HG03045 (cell line): ENCODE results near the gene KLHL12.
A peak's percentile ranks its signal among the peaks of the same experiment; 100 is the strongest.

Experiments used
- ATAC-seq: cut with Tn5 transposase; IDR thresholded peaks from one replicate; pipeline ENCODE4 v1.9.1; 2021; ENCODE audit warnings: mild to moderate bottlenecking, moderate library complexity; ENCODE audit not compliant: unreplicated experiment

The KLHL12 gene

GRCh38 chr1:202926581-202927491, at the start of gene KLHL12:
TSS of gene KLHL12 (minus strand) at chr1:202927234. CDS start at chr1:202925162, 2,072 bp downstream.
- peak; percentile 93 for ATAC-seq

GRCh38 chr1:202976633-202977032, 49.6 kb upstream of the KLHL12 start:
- ATAC-seq = no peak

GRCh38 chr1:202974856-202975255, 47.8 kb upstream of the KLHL12 start:
- ATAC-seq = no peak

- ATAC-seq = no peak
Observed at GRCh38 chr1:202972046-202972445, 45.0 kb upstream of the KLHL12 start.

GRCh38 chr1:202968895-202969295, 41.9 kb upstream of the KLHL12 start:
- ATAC-seq = peak; percentile 45

GRCh38 chr1:202968351-202968750, 41.3 kb upstream of the KLHL12 start:
- ATAC-seq = no peak

- ATAC-seq = peak; percentile 8
Observed at GRCh38 chr1:202967684-202968281, 40.7 kb upstream of the KLHL12 start.

- ATAC-seq = no peak
Observed at GRCh38 chr1:202966006-202966898, 39.2 kb upstream of the KLHL12 start.

- ATAC-seq = no peak
Observed at GRCh38 chr1:202965422-202965821, 38.4 kb upstream of the KLHL12 start.

GRCh38 chr1:202964791-202965410, 37.9 kb upstream of the KLHL12 start:
- ATAC-seq = no peak

- no peak for ATAC-seq
Observed at GRCh38 chr1:202961220-202961880, 34.3 kb upstream of the KLHL12 start.

GRCh38 chr1:202959276-202959620, 32.2 kb upstream of the KLHL12 start:
- ATAC-seq = no peak

GRCh38 chr1:202958544-202959275, 31.7 kb upstream of the KLHL12 start:
- no peak for ATAC-seq

GRCh38 chr1:202957733-202958543, 30.9 kb upstream of the KLHL12 start, which contains the start of gene ADIPOR1:
TSS of gene ADIPOR1 (minus strand) at chr1:202958312. CDS start at chr1:202951070, 7,242 bp downstream.
- peak; percentile 98 for ATAC-seq

GRCh38 chr1:202956969-202957368, 29.9 kb upstream of the KLHL12 start:
- no peak for ATAC-seq

- ATAC-seq = no peak
Observed at GRCh38 chr1:202954057-202954745, 27.2 kb upstream of the KLHL12 start.

- ATAC-seq = no peak
Observed at GRCh38 chr1:202953392-202953791, 26.4 kb upstream of the KLHL12 start.

- no peak for ATAC-seq
Observed at GRCh38 chr1:202952818-202953217, 25.8 kb upstream of the KLHL12 start.
